SHP77 treated with DMSO at 0.1 percent for 48 hours (cell line): Measurements from ENCODE around the gene ITGAE.
"Not testable (repeated sequence)": the region's sequence is repeated elsewhere in the genome, so short reads cannot be mapped to it uniquely, and the experiment has no call there.

ENCODE experiments used
- DNase-seq: peaks from one replicate; lab custom pipeline; 2025; lab: John Stamatoyannopoulos, UW

Gene ITGAE

DNA sequence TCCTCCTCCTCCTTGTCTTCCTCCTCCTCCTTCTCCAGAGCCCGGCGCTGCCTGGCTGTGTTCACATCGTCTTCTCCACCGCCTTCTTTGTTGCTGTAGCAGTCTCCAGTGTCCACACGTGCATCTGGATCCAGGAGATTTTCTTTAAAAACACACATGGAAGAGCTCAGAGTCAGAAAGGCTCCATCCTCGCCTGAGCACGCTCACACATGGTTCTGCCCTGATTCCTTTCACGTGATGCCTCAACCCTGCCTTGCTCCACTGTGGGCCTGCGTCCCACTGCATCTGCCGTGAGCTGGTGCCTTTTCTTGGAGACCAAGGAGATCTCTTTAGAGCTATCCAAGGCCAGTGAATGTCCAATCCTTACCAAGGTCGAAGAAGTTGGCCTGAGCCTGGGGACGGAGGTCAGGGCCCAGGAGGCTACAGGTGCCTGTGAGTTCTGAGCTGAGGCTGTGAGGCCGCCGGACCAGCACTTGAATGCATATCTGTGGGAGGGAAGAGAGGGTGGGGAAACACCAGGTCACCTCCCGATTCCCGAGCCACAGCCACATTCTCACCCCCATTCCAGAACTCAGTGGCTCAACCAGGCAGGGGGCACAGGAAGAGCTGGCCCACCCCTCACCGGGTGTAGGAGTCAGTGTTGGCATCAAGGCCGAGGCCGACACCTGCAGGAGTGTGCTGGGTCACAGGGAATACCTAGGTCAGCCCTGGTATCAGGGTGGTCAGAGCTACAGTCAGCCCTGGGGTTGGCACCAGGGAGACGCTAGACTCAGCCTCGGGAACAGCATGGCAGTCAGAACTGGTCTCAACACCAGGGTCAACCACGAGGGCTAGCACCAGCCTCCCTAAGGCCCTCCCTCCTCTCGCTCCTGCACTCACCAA lies 39.7 kb downstream of the ITGAE start:
- no peak for DNase-seq

DNA sequence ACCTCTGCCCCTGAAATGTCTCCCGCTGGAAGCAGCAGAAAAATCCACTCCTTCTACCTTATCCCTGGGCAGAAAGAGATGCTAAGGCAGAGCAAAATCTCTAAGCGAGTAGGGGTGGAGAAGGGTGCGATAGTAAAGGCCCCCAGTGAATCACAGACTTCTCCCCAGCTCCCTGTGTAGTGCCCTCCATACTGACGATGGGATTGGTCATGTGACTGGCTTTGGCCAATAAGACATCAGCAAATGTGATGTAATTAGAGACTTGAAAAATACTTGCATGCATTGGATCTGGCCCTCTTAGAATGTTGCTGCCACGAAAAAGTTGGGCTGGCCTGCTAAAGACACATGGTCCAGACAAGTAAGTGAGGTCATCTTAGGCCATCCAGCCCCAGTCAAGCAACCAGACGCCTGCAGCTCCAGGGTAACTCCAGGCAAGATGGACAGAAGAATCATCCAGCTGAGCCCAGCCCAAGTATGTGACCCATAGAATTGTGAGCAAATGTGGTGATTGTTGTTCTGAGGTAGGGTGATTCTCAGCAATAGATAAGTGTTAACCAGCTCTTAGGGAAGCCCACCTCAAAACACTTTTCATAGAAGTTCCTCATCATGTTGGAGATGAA lies 41.3 kb downstream of the ITGAE start:
- DNase-seq, result no peak

DNA sequence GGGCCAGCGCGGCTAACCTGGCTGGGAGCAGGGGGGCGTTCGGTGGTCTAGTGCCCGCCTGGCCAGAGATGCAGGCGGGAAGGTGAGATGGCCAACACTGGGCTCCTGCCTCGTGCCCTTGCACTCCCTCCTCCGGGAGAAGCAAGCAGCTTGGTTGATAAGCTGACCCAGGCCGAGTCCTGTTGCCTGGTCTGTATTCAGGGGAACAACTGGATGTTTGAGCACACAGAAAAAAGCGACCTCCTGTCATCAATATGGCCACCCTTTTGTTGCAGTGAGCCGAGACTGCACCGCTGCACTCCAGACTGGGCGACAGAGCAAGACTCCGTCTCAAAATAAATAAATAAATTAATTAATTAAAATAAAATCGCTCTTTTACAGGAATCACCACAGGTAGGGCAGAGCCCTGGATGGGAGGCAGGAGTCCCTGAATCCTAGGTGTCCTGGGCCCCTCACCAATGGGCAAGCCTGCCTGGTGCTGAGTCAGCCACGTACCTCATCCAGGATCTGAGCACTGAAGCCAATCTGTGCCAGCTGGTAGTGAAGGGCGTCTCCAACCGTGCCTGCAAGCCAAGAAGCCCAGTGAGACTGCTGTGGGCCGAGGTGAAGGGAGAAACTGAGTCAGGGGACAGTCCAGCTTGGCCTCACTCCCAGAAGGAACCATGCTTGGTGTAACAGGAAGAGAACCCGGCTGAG lies 45.5 kb downstream of the ITGAE start:
- DNase-seq, result no peak

DNA sequence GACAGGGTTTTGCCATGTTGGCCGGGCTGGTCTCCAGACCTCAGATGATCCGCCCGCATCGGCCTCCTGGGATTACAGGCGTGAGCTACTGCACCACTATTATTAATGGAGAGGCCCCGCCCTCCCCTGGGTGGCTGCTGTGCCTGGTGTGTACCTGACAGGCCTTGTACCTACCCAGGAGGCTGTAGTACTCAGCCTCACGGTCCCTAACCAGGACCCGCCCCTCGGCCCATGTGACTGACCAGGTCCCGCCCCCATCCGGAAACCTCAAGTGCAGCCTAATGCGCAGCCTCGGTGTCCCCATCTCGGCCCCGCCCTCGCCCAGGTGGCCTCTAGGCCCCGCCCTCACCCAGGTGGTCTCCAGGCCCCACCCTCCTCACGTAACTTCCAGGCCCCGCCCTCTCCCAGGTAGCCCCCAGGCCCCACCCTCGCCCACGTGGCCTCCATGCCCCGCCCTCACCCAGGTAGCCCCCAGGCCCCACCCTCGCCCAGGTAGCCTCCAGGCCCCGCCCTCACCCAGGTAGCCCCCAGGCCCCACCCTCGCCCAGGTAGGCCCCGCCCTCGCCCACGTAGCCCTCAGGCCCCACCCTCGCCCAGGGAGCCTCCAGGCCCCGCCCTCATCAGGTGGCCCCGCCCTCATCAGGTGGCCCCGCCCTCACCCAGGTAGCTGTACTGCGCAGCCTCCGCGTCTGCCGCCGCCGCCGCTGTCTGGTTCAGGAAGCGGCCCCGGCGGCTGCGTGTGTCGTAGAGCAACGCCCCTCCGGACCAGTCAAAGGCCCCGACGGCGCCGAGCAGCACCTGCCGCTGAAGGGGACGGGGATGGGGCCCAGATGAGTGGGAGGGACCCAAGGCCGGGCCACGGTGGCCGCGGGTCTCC lies 46.3 kb downstream of the ITGAE start:
- DNase-seq, result no peak

DNA sequence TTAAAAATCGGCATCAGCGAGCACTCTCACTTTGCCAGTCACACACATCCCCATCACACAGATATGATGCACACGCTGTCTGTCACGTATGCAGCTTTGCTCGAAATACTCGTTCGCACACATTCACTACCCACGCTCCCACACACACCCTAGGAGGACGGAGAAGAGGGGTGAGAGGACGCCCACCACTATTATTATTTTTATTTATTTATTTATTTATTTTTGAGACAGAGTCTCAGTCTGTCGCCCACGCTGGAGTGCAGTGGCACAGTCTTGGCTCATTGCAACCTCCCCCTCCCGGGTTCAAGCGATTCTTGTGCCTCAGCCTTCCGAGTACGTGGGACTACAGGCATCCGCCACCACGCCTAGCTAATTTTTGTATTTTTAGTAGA lies 46.9 kb downstream of the ITGAE start:
- no peak for DNase-seq

DNA sequence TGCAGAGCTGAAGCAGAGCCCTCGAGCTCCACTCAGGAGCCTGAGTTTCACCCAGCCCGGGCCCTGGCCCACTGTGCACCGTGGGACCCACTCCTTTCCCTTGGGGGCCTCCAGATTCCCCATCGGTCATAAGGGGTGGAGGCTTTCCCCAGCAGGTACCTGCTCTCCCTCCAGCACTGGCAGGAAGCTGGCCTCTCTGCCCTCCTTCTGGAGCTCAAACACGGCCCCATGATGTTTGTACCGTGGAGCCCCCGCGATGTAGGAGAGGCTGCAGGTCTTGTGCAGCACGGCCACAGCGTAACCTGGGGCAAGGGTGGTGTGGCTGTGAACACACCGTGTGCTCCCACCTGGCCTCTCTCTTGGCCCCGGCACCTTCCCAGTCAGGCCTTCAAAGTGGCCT lies 47.4 kb downstream of the ITGAE start:
- DNase-seq, result no peak

DNA sequence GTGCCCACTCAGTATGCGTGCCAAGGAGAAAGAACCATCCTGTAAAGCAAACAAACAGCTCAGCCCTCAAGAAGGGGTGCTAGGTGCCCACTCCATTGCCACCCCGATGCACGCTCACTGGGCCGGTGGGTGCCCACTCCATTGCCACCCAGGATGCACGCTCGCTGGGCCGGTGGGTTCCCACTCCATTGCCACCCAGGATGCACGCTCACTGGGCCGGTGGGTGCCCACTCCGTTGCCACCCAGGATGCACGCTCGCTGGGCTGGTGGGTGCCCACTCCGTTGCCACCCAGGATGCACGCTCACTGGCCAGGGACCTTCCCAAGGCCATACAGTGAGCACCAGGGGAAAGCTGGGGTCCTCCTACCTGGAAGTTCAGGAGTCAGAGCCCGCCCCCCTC lies 49.2 kb downstream of the ITGAE start:
- DNase-seq, result no peak

DNA sequence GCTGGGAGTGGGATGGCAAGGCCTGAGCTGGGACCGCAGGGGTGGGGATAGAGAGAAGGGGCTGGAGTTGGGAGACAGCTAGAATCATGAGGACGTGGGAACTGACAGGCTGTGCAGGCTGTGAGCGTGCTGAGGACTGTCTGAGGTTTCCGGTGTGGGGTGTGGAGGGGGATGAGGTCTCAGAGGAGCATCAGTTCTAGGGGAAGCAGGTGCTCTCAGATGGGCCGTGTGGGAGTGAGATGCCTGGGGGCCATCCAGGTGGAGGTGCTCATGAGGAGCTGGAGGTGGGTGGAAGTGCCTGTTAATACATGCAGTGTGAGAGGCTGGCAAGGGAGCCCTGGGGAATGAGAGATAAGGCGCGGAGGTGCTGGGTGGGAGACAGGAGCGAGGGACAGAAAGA lies 50.1 kb downstream of the ITGAE start:
- DNase-seq, result no peak

DNA sequence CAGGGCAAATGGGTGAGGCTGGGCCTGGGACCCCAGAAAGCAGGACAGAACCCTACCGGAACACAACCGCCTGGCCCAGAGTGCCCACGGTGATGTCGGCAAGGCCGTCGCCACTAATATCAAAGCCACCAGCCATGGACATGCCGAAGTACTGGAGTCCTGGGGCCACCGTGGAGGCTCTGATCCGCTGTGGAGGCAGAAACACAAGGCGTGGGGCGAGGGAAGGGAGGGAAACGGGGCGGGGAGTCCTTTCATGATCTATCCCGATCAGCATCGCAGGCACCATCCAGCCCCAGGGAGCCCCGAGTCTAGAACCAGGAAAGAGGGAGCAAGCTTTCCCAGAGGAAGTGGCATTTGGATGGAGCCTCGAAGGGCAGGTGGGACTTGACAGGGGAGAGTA lies 50.7 kb downstream of the ITGAE start:
- no peak for DNase-seq

DNA sequence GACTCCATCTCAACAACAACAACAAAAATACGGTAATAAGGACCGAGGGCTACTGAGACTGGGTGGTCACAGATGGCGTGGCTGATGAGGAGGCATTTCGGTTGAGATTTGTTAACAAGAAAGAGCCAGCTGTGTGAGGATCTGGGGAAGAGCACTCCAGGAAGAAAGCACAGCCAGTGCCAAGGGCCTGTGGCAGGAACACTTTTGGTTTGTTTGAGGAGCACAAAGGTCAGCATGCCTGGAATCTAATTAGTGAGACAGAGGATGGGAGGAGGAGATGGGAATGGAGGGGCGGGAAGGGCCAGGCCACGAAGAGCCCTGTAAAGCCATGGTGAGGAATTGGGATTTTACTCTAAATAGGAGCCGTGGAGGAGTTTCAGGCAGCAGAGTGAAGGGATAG lies 52.4 kb downstream of the ITGAE start:
- no peak for DNase-seq

DNA sequence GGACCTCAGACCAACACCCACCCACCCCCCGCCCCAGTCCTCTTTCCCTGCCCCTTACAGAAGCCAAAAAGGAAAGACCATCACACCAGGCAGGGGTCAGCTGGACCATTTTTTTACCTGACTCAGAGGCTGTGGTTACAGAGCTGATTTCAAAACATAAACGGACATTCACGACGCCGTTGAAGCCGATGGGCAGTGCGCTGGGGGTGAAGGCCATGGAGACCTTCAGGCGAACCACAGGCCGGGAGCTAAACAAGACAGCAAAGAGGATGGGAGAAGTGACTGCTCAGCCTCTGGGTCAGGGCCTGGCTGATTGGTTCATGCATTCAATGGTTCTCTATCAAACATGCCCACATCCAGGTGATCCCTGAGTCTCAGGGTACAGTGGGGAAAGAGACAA lies 53.2 kb downstream of the ITGAE start:
- DNase-seq, result no peak

DNA sequence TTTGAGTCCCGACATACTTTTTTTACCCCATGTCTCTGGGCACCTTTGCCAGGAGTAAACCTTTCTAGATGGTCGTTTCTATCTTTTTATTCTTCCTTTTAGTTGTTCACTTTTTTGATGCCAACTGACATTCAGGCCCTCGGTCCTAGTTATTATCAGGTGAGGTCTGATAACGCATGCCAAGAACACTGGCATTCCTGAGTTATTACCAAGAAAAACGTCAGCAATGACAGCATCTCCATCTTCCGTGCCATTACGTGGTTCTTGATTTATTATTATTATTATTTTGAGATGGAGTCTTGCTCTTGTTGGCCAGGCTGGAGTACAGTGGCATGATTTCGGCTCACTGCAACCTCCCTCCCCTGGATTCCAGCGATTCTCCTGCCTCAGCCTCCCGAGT lies 55.9 kb downstream of the ITGAE start:
- no peak for DNase-seq

DNA sequence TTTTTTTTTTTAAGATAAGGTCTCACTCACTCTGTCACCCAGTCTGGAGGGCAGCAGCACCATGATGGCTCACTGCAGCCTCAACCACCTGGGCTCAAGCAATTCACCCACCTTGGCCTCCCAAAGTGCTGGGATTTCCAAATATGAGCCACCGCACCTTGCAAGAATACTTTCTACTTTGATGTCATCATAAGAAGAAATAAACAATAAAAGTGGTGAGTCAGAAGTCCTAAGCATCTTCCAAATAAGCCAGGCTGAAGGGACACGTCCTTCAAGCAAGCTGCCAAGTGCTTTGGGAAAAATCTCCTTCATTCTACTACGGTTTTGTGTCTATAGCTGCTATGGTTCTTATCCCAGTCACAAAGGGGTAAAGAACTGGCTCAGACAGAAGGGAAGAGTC lies 57.0 kb downstream of the ITGAE start:
- no peak for DNase-seq

DNA sequence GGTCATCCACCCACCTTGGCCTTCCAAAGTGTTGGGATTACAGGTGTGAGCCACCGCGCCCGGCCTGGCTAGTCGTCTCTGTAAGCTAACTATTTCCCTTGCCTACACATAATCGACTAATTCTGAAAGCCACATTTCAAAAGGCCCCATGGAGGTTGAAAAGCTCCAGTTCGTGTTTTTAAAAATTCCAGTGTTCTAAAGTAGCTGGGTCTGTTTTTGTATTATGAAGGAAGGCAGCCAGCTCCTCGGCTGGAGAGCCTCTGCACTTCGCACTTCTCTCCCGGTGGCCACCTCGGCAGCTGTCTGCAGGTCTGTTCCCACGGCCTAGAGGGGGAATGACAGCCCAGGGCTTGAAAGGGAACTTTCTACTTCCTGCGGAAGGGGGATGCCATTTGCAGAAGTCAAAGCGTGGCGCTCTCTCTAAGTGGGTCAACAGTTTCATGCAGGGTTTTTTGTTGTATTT lies 60.3 kb downstream of the ITGAE start:
- no peak for DNase-seq

DNA sequence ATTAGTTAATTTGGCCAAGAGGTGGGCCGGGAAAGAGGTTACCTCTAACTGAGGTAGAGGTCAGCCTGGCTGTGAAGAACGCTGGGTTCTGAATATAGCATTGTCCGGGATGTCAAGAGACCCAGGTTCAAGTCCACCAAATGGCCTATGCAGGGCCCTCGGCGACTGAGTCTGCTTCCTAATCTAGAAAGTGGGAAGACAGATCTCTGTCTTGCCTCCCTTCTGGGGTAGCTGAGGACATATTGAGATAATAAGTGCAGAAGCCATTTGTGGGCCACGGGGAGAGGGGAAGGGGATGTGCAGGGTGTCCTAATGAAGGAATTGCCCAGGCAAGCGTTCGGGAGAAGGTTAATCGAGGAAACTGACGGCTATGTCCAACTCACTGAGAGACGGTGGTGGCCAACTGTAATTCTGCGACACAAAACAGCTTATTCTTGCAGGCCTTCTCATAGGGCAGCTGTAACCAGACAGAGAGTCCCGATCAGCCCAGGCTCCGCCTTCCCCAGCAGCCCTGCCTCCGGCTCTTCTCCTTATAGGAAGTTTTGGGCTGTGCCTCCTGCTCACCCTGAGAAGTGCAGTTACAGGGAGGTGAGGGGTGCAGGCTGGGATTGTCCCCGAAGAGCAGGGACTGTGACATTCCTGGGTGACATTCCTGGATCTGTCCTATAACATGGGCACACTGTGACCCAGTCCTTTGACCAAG lies 61.4 kb downstream of the ITGAE start:
- DNase-seq, result no peak

DNA sequence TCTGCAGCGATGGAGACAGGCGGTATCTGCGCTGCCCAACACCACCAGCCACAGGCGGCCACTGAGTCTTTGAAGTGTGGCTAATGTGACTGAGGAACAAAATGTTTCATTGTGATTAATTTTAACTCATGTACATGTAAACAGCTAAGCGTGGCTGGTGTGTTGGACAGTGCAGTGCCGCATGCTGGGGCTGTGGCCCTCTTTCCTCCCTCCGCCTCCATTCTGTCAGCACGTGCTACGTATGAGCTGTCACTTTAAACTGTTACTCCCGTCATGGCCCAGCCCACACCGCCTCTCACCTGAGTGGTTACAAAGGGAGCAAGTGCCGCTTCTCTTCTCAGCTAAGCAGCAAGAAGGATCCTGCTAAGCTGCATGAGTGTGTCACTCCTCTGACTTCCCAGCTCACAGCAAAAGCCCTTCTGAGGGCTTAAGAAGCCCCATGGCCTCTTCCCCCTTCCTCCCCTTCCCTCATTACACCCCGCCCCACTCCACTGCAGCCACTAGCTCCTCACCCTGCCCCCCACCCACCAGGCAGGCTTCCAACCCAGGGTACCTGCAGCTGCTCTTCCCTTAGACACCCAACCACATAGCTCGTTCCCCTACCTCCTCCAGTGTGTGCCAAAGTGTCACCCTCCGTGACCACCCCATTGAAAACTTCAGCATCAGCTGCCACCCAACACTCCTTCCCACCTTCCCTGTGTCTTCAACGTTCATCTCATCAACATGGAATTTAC lies 62.3 kb downstream of the ITGAE start:
- DNase-seq, result peak; percentile 9

DNA sequence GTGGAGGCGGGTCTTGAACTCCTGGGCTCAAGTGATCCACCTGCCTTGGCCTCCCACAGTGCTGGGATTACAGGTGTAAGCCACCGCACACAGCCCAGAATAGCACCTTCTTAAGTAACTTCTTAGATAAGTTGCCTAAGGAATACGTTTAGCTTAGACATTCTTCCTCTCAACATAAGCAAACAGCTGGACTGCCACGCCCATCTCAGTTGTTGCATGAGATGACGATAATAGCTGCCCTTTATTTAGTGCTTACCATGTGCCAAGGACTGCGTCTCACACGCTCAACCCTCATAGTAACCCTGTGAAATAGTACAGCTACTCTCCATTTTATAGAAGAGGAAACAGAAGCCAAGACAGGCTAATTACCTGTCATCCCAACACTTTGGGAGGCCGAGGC lies 65.5 kb downstream of the ITGAE start:
- no peak for DNase-seq

DNA sequence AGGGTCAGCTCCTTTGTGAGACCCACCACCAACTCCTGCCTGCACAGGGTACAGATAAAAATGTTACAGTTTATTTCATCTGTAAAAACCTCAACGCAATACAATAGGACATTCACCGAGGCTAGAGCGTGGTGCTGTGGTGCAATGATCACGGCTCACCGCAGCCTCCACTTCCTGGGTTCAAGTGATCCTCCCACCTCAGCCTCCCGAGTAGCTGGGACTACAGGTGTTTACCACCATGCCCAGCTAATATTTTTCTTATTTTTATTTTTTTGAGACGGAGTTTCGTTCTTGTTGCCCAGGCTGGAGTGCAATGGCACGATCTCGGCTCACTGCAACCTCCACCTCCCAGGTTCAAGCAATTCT lies 66.1 kb downstream of the ITGAE start:
- DNase-seq, result not testable (repeated sequence)

DNA sequence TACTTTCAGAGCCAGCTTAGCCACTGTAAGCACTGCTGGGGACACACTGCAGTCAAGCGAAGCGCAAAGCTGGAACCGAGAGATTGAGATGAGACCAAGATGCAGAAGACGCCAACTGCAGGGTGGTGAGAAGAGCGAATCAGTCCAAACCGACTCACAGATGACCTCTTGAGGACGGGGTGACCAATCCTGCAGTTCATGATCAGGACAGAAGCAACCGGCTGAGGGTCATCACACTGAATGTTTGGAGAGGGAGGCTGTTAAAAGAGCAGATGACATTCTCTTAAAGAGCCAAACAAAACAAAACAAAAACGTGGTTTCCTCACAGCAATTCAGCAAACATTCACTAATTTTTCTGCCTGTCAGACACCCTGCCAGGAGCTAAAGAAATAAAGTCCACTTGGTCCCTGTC lies 68.8 kb downstream of the ITGAE start:
- DNase-seq, result no peak

DNA sequence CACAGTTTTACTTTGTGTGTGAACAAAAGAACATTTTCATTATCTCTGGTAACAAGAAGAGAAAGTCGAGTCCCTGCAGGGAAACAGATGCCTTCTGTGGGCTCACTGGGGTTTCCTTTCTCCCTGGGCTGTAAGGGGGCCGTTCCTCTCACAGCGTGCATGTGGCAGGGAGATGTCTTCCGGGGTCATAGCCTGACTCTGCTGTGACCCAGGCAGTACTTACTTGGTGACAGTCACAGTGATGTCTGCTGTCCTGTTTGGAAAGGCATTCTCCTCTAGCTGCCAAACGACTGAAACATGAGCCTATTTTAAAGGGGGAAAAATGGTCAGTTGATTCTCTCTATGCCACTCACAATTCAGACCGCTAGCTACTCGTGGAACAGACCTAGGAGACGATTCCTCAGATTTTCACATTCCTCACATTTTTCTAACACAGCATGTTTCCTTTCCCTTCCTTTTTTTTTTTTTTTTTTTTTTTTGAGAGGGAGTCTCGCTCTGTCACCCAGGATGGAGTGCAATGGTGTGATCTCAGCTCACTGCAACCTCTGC lies 70.0 kb downstream of the ITGAE start:
- no peak for DNase-seq

DNA sequence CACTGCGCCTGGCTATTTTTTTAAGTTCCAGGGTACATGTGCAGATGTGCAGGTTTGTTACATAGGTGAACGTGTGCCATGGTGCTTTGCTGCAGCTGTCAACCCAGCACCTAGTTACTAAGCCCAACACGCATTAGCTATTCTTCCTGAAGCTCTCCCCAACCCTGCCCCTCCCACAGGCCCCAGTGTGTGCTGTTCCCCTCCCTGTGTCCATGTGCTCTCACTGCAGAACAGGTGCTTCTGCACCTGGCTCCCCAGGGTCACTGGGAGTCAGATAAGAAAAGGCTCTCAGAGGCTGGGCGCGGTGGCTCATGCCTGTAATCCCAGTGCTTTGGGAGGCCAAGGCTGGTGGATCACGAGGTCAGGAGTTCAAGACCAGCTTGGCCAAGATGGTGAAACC lies 71.1 kb downstream of the ITGAE start:
- DNase-seq, result no peak
